Keratinocyte (primary cell): ENCODE measurements around the gene IGFBP1. TPM values are rescaled to one million over a fixed set of nuclear protein-coding genes. Genes with fewer than 3 reads are reported as not detected.

Experiments used
- DNase-seq: peaks from one replicate; pipeline ENCODE4 v3.0.0-alpha.2; 2011; ENCODE audit warnings: low read depth, missing footprints, low spot score
- FAIRE-seq: peaks from 2 replicates; lab custom pipeline; 2011; peaks lifted over from hg19 to GRCh38; lab: Jason Lieb, UNC
- H2AFZ ChIP-seq: 2 replicates; pipeline ENCODE4 v1.6.0; 2012; ENCODE audit warnings: low read length, control low read depth, inconsistent platforms; ENCODE audit not compliant: control insufficient read depth
- H3K27ac ChIP-seq: 2 replicates; pipeline ENCODE4 v1.5.1; 2011; ENCODE audit warnings: low read length; ENCODE audit not compliant: control insufficient read depth, insufficient read depth
- H3K27me3 ChIP-seq: 3 replicates; pipeline ENCODE4 v1.6.0; 2011; ENCODE audit warnings: low read length; ENCODE audit not compliant: control insufficient read depth, insufficient read depth; ENCODE audit errors: extremely low read depth
- H3K36me3 ChIP-seq, 2 experiments: 2 replicates in 1 of 2; 3 replicates in 1 of 2; pipeline ENCODE4 v1.5.1; 2011; ENCODE audit warnings: low read length in 2 of 2, mild to moderate bottlenecking in 1 of 2; ENCODE audit not compliant: control insufficient read depth in 2 of 2, insufficient read depth in 2 of 2; ENCODE audit errors: extremely low read depth in 1 of 2
- H3K4me1 ChIP-seq: 3 replicates; pipeline ENCODE4 v1.5.1; 2011; ENCODE audit warnings: low read length; ENCODE audit not compliant: control insufficient read depth, insufficient read depth; ENCODE audit errors: extremely low read depth
- H3K4me2 ChIP-seq: 3 replicates; pipeline ENCODE4 v1.6.0; 2011; ENCODE audit warnings: low read depth, low read length; ENCODE audit not compliant: control insufficient read depth, insufficient read depth; ENCODE audit errors: extremely low read depth
- H3K4me3 ChIP-seq, 3 experiments: fragments of 200-600 bp in 1 of 3; sonication (generic) in 1 of 3; 2 replicates in 2 of 3; 3 replicates in 1 of 3; pipeline ENCODE4 v1.5.1; 2011 to 2016; ENCODE audit warnings: low read length in 3 of 3, mild to moderate bottlenecking in 3 of 3, control low read depth in 2 of 3, inconsistent platforms in 1 of 3, low read depth in 1 of 3, mixed read lengths in 1 of 3, mixed run types in 1 of 3, moderate library complexity in 1 of 3; ENCODE audit not compliant: control insufficient read depth in 2 of 3, insufficient read depth in 2 of 3; ENCODE audit errors: extremely low read depth in 1 of 3
- H3K79me2 ChIP-seq: 2 replicates; pipeline ENCODE4 v1.6.0; 2012; ENCODE audit warnings: low read length; ENCODE audit not compliant: control insufficient read depth, insufficient read depth
- H3K9ac ChIP-seq: 3 replicates; pipeline ENCODE4 v1.6.0; 2011; ENCODE audit warnings: low read length; ENCODE audit not compliant: control insufficient read depth, insufficient read depth; ENCODE audit errors: extremely low read depth
- H3K9me1 ChIP-seq: 3 replicates; pipeline ENCODE4 v1.6.0; 2011; ENCODE audit warnings: low read length; ENCODE audit not compliant: control insufficient read depth, insufficient read depth; ENCODE audit errors: extremely low read depth
- H3K9me3 ChIP-seq: 2 replicates; pipeline ENCODE4 v1.5.1; 2012; ENCODE audit warnings: low read depth, low read length; ENCODE audit not compliant: control insufficient read depth
- H4K20me1 ChIP-seq: 3 replicates; pipeline ENCODE4 v1.6.0; 2011; ENCODE audit warnings: low read length; ENCODE audit not compliant: control insufficient read depth, insufficient read depth; ENCODE audit errors: extremely low read depth
- EZH2 ChIP-seq: IDR thresholded peaks from one replicate; pipeline ENCODE4 v1.6.1; 2012; ENCODE audit warnings: inconsistent platforms, mild to moderate bottlenecking, low read length, moderate library complexity
- dilution Hi-C: fragments of 300-500 bp; cut with MboI; formaldehyde crosslinking; loops from one replicate; pipeline ENCODE4 v1.7.0; 2020; ENCODE audit warnings: low sequenced_read_pairs; ENCODE audit not compliant: extremely low pct_ligation_motif_present
- polyA plus RNA-seq, 5 experiments: library from polyadenylated mRNA; depleted of rRNA in 3 of 5; stranded (reverse) in 3 of 5; stranded (forward) in 1 of 5; unstranded in 1 of 5; fragments of >200 nt; gene quantifications; 1 replicate in 1 of 5; 2 replicates in 3 of 5; 3 replicates in 1 of 5; pipeline versions ENCODE4 v1.2.1 to v1.2.3, GENCODE V29; 2011 to 2012; ENCODE audit warnings: missing spikeins in 2 of 5, low read depth in 1 of 5, low replicate concordance in 1 of 5
- TF ChIP-seq, protein P1 (sequence below), 3 experiments: IDR thresholded peaks in 1 of 3; conservative IDR thresholded peaks in 1 of 3; optimal IDR thresholded peaks in 1 of 3; 2 replicates in 2 of 3; 3 replicates in 1 of 3; pipeline versions ENCODE3 to v1.5.1; 2011; ENCODE audit warnings: low read length in 3 of 3, mild to moderate bottlenecking in 3 of 3, moderate library complexity in 2 of 3, control low read depth in 1 of 3, inconsistent platforms in 1 of 3; ENCODE audit not compliant: insufficient read depth in 2 of 3; ENCODE audit errors: extremely low read depth in 1 of 3

IGFBP1 gene
- polyA plus RNA-seq, 1 donor (not counting 4 experiments of a cell fraction or from before 2014, with no cell fraction given), result not detected

DNA sequence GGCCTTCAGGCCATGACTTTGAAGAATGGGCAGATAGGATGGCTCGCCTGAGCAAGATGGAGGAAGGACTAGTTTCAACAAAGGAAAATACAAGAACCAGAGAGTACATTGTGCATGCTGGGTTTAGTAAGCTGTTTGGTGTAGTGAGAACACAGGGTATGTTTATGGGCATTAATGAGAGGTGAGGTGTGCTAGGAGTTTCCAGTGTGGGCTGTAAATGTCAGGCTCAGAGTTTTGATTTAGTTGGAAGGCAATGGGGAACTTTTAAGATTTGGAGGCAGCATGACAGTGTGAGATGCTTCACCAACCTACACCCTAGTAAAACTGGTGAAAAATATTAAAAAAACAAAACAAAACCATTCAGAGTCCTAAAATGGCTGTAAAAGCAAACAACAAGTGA is 13.3 kb downstream of the IGFBP1 start:
- Histone ChIP-seq H2AFZ (no peak overlapping the region), H3K27ac (no peak overlapping the region), H3K79me2 (no peaks in the 10 kb centered on the region), H3K4me1 (no peaks in the 10 kb centered on the region), H3K9me3 (no peaks in the 10 kb centered on the region), H3K4me3 (no peak overlapping the region), H3K9ac (no peak overlapping the region), H3K9me1 (no peaks in the 10 kb centered on the region), H3K36me3 (no peaks in the 10 kb centered on the region), H4K20me1 (no peaks in the 10 kb centered on the region), H3K27me3 (peaks cover 4% of the 10 kb centered on the region), H3K4me2 (no peak overlapping the region)
- DNase-seq (no peak), FAIRE-seq (no peak)
- TF ChIP-seq, protein P1, sequence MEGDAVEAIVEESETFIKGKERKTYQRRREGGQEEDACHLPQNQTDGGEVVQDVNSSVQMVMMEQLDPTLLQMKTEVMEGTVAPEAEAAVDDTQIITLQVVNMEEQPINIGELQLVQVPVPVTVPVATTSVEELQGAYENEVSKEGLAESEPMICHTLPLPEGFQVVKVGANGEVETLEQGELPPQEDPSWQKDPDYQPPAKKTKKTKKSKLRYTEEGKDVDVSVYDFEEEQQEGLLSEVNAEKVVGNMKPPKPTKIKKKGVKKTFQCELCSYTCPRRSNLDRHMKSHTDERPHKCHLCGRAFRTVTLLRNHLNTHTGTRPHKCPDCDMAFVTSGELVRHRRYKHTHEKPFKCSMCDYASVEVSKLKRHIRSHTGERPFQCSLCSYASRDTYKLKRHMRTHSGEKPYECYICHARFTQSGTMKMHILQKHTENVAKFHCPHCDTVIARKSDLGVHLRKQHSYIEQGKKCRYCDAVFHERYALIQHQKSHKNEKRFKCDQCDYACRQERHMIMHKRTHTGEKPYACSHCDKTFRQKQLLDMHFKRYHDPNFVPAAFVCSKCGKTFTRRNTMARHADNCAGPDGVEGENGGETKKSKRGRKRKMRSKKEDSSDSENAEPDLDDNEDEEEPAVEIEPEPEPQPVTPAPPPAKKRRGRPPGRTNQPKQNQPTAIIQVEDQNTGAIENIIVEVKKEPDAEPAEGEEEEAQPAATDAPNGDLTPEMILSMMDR (optimal IDR thresholded peaks at IDR 0.05 in 1 of 3, IDR thresholded peaks at IDR 0.05 in 1 of 3, conservative IDR thresholded peaks at IDR 0.05 in 1 of 3; ENCODE audit: extremely low read depth in 1 of 3, insufficient read depth in 2 of 3, low read length in 3 of 3), result no peak
- TF ChIP-seq EZH2, result no peak
- dilution Hi-C loops, result no loop called here

DNA sequence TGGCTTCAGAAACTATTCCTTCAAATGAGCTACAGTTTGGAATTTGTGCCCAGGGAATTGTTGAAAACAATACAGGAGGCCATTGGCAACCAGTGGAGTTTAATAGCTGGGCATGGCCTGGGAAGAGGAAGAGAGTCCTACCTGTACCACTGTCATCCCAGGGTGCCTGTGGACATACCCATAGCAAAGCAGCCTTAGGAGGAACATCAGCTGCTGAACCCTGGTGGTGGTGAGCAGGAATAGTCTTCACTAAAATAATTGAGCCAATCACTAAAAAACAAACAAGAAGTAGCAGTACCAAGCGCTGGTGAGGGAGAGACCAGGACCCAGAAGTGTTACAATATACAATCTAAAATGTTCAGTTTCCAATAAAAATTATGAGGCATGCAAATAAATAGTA is 14.5 kb downstream of the IGFBP1 start:
- H3K79me2 ChIP-seq, result no peaks in the 10 kb centered on the region
- TF ChIP-seq, protein P1 (optimal IDR thresholded peaks at IDR 0.05 in 1 of 3, IDR thresholded peaks at IDR 0.05 in 1 of 3, conservative IDR thresholded peaks at IDR 0.05 in 1 of 3; ENCODE audit: extremely low read depth in 1 of 3, insufficient read depth in 2 of 3, low read length in 3 of 3), result peak in 1 of 3 experiments; percentile 12
- no peak for TF ChIP-seq EZH2
- no peaks in the 10 kb centered on the region for H4K20me1 ChIP-seq
- no peaks in the 10 kb centered on the region for H3K4me1 ChIP-seq
- no peaks in the 10 kb centered on the region for H3K9me1 ChIP-seq
- H2AFZ ChIP-seq, result no peak overlapping the region
- H3K9ac ChIP-seq, result no peak overlapping the region
- H3K27me3 ChIP-seq, result peaks cover 4% of the 10 kb centered on the region
- no peak for FAIRE-seq
- no peak overlapping the region for H3K4me2 ChIP-seq
- H3K36me3 ChIP-seq, result no peaks in the 10 kb centered on the region
- dilution Hi-C loops, result no loop called here
- H3K9me3 ChIP-seq, result no peaks in the 10 kb centered on the region
- no peak overlapping the region for H3K27ac ChIP-seq
- no peak for DNase-seq
- H3K4me3 ChIP-seq, result no peak overlapping the region
